Activated T-cell treated with anti-CD3 and anti-CD28 coated beads for 24 hours (primary cell): Measurements from ENCODE around the gene EEFSEC.

Source experiments
- DNase-seq: peaks from one replicate; pipeline ENCODE4 v3.0.0-alpha.2; 2020; ENCODE audit warnings: low read depth

Gene EEFSEC

DNA sequence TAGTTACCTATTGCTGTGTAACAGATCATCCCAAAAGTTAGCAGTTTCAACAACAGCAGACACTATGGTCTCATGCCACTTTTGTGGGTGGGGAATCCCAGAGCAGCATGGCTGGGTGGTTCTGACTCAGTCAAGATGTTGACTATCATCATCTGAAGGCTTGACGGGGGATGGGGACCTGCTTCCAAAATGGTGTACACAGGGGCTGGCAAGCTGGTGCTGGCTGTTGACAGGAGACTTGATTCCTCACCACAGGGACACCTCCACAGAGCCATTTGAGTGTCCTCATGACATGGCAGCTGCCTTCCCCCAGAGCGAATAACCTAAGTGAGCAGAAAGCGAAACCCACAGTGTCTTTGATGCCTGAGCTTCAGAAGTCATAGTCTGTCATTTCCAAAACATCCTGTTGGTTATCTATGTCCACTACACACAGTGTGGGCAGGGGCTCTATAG, 294.3 kb downstream of the EEFSEC start:
- peak; percentile 35 for DNase-seq

DNA sequence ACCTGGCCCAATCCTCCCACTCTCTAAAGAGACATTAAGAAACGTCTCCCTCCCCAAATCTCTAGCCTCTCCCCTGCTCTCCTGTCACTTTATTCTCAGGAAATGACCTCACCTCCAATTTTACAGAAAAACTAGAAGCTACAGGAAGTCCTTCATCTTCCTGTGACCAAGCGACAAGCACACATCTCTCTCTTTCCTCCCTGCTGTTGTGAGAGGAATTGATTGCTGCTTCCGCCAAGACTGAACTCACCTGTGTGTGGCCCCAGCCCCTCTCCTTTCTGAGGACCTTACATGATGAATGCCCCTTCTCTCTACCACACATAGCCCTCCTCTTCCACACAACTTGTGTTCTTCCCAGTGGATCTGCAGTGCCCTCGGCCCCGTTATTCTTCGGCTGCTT, 295.2 kb downstream of the EEFSEC start:
- no peak for DNase-seq

DNA sequence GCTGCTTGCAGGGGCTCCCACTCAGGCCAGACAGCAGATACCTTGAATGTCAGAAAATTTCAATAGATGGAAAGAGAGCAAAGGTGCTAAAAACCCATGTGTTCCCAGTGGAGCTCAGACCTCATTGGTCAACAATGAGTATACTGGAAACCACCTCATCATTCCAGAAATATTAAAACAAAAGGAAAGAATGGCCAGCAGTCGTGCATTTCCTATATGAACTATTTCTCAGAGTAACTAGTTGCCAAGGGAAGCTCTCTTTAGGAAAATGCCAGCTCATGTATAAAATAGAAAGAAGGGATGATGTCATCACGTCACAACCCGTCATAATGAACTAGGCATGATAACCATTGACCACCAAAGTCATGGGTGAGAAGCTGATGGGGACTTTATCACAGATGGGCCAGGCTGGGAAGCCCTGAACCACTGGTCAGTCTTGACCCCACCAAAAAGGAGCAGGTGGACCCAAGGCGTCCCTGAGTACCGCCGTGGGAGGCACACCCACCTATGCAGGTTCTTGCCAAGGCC, 295.9 kb downstream of the EEFSEC start:
- no peak for DNase-seq

DNA sequence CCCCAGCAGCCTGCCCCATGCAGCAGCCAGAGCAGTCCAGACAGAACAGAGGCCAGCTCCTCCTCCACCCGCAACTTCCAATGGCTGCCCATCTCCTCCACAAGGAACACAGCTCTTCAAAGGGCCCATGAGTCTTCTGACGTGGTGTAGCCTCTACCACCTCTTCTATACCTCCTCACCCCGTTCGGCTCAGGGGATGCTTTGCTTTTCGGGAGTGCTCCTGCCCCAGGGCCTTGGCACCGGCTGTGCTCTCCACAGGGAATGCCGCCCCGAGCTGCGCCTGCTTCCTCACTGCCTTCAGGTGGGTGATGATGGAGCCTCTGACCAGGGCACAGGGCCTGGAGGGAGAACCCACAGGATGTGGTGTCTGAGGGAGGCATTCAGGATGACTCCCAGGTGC, 298.8 kb downstream of the EEFSEC start:
- DNase-seq: no peak

DNA sequence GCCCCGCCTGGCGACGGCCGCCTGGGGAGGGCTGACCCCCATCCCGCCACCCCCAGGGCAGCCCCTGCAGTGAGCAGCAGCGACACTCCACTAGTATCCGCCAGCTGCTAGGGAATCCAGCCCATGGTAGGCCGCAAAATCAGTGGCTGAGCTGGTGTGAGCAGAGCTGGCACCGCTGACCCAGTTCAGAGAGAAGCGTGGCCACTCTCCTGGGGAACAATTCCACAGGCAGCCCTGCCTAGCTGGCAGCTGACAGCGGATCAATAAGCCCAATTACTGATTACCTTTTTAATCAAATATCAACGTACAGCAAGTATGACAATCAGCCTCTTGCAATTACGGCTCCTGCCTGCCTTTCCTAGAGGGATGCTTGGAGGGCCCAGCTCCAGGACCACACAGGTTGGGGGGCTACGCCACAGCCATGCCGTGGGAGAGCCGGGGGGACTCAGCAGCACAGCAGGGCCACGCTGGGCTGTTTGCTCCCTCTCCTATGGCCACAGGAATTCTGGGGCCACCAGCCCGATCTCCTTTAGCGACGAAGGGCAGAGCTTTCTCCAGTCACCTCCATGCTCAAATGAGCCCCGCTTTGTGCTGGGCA, 299.5 kb downstream of the EEFSEC start:
- no peak for DNase-seq

DNA sequence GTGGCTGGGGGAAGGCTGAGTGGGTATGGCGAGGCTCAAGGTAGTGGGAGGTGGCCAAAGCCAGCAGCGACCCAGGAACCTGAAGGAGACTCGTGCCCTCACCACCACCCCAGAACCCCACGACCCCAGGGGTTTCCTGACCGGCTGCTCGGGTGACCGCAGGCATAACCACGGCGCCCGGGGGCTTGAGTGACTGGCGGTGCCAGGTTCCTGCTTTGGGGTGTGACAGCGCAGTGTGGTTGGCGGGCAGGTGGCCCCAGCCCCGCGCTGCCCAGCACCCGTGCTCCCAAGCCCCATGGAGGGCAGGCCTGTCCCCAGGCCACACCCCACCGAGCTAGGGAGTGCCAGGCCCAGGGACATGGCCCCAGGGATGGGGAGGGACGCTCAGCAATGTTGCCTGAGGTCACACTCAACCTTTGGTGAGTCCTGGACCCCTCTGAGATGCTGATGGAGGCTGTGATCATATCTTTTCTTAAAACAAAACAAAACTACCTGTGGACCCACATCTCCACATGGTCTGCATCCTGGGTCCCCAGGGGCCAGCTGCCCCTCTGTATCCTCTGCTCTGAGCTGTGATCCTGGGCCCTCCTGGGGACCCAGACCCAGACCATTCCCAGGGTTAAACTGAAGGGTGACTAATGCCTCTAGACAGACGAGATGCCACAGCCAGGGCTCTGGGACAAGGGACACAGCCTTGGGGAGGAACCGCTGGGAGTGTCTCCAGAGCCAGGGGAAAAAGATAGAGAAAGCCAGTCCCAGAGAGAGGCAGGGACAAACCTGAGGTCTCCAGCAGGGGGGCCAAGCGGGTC, 300.4 kb downstream of the EEFSEC start:
- no peak for DNase-seq

DNA sequence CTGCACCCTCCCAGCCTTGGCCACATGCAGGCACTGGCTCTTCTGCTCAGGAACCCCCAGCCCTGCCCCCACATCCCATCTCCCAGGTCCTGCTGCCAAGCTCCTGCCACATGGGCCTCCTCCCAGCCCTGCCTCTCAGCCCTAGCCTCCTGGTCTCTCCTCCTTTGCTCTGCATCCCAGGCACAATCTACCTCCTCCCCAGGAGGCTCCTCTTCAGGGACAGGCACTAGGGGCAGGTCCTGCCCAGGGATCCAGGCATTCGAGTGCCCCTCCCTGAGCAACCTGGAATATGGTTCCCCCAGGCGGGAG, 301.0 kb downstream of the EEFSEC start:
- no peak for DNase-seq

DNA sequence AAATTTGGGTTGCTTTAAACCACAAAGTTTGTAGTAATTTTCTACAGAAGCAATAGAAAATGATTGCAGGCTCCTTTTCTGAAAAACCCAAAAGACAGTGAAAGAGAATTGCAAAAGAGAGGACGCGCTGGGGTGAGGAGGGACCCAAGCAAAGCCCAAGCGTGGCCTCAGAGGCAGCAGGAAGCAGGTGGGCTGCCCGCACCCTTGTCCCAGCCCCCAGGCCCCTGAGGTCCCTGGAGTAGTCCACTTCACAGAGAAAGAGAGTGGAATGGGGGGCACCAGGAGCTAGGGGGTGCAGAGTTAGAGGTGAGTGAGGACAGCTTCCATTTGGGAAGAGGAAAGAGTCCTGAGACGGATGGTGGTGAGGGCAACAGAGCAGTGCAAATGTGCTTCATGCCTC, 301.8 kb downstream of the EEFSEC start:
- DNase-seq: no peak

DNA sequence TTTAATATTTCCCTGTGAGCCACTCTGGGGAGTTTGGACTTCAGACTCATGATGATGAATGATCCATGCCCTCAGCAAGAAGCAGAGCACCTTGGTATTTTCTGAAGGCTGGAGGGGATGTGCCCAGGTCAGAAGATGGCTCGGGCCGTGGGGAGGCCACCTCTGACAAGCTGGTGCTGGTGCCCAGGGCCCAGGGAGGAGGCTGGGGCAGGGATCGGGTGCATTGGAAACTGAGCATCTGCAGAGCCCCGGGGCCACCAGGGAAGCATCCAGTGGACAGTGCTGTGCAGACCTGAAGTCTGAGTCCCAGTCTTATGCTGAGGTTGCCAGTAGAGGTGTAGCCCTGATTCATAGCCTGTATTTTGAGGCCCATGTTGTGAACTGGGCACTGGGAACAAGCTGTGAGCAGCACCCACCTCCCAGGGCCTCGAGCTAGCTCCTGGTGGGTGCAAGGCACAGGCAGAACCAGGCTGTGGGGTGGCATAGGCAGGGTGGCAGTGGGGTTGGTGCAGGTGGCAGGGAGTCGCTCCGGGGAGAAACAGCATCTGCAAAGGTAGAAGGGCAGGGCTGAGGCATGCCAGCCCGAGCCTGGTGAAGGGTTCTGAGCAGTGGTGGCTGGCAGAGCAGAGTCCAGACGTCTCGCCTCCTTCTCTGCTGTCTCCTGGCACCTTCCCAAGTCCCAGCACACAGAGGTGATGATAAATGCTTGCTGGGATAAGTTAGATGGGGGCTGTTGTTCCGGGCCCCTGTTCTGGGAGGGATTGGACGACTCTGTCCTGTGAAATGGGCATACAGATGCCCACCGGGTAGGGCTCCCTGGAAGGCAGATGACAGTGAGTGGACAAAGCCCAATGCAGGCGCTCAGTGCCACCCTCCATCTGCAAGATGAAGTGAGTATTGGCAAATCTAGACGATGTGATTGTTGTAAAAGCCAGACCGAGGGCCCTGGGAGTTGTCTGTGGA, 302.8 kb downstream of the EEFSEC start:
- DNase-seq: no peak

DNA sequence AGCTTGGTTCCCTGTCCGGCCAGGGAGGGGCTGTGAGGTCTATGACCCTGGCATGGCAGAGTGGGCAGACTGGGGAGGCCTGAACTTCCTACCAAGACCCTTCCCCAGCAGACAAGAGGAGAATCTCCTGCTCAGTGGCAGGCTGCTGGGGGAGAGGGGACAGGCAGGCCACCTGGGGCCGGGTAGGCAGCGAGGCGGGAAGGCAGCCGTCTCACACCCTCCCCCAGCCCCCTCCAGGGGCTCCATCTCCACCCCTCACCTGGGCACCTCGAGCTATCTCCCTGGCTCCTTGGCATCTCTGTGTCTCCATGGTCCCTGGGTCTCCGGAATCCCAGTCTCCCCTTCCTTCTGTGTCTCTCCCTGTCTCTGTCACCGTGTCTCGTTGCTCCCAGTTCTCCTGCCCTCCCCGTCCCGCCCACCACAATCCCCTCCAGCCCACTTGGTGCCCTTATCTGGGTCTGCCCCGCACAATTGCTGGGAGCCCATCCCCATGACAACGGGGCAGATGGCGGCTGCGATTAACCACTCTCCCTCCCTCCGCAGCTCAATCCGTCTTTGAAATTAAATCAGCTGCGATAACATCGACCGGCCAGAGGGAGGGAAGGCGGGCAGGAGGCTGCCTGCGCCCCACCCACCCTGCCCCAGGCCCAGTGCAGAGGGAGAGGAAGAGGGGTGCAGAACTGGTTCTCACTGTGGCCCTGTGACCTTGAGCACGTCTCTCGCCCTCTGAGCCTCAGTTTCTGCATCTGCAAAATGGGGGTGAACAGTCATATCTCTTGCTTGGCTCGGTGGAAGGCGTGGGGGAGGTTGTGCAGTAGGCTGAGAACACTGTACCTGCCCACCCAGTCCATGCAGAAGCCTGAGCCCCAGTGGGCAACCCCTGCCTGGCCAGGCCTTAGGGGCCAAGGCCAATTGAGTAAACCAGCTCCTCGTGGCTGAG, 303.8 kb downstream of the EEFSEC start:
- DNase-seq: no peak

DNA sequence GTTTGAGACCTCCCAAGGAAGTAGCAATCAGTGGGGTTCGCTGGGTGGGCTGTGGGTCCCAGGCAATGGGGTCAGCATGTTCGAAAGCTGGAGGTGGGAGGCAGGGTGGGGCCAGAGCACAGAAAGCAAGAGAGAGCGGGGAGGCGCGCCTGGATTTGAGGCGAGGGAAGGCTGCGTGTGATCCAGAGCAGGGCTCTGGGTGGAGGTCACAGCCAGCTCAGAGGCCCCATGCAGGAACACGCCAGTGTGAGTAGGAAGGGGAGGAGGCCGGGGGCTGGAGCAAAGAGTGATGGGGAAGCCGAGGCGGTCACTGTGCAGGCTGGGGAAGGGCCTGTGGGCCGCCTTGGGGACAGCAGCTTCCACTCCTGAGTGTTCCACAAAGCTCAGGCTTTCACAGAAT, 304.7 kb downstream of the EEFSEC start:
- DNase-seq: no peak
